SKM-1 (cell line): ENCODE data around the gene BCR.
"Not testable (repeated sequence)": the region's sequence is repeated elsewhere in the genome, so short reads cannot be mapped to it uniquely, and the experiment has no call there.

Experiments used
- DNase-seq: peaks from one replicate; lab custom pipeline; 2025; ENCODE audit not compliant: unreplicated experiment; lab: John Stamatoyannopoulos, UW

Gene BCR

DNA sequence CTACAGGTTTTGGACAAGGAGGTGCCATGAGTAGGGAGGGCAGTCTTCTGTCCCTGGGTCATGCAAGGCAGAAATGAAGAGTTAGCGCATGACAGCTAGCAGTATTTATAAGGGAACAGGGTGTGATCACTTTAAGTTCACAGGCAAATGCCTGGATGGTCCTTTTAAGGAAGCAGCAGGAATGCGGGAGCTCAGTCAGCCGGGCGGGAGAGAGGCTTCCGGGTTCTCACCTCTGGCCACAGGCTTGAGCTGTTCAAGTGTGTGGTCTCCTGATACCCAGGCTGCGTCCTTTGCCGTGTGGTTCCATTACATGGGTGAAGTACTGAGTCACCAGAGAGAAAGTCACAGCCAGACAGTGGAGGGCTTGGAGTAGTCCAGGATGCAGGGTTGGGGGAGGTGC lies 105.4 kb downstream of the BCR start:
- DNase-seq: no peak

DNA sequence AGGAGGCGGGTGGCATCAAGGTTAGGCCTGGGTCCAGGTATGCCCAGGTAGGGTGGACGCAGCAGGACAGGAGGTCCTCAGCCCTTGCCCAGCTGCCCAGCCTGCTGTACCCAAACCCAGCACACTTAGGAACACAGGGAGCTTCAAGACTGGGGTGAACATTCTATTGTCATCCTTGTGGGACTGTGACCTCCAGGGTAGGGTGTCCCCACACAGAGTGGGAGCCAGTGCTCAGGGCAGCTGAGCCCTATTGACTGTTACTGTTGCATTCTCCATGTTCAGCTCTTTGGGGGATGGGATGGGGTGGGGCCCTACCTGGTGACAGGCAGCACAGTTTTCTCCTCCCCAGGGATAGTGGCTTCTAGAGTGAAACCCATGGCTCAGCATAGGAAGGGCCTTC lies 106.0 kb downstream of the BCR start:
- no peak for DNase-seq

DNA sequence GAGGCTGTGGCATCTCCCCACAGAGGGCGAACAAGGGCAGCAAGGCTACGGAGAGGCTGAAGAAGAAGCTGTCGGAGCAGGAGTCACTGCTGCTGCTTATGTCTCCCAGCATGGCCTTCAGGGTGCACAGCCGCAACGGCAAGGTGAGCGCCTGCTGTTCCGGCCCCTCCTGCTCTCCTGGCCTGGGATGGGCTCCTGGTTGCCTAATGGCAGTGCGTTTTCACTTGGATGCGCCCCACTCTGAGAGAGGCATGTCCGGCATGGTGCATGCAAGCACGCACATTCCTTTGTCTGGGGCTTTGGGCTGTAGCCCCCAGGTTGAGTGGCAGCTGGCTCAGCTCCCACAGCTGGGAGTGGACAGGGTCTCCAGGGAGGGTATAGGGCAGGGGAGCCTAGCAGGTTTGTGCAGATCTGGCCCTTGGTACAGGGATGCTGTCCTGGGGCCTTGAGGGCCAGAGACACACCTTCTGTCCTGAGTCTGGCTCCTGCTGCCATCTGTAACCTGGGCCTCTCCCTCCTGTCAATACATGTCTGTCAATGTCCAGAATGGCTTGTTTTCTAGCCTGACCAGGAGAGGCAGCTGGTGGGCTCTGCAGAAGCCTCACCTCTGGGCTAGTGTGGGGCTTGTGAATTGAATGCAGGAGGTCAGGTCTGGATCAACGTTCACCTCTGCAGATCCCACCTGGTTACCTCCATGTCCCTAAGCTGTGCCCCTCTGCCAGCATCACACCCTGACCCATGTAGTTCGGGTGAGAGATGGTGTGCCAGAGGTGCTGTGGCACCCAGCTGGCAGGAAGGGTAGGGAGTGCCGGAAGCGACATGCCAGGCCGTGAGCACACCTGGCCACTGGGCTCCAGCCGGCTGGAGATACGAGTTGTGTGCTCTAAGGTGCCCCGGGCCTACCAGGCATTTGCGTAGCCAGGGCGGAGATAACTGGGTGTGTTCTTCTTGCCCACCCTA lies 107.1 kb downstream of the BCR start:
- no peak for DNase-seq

DNA sequence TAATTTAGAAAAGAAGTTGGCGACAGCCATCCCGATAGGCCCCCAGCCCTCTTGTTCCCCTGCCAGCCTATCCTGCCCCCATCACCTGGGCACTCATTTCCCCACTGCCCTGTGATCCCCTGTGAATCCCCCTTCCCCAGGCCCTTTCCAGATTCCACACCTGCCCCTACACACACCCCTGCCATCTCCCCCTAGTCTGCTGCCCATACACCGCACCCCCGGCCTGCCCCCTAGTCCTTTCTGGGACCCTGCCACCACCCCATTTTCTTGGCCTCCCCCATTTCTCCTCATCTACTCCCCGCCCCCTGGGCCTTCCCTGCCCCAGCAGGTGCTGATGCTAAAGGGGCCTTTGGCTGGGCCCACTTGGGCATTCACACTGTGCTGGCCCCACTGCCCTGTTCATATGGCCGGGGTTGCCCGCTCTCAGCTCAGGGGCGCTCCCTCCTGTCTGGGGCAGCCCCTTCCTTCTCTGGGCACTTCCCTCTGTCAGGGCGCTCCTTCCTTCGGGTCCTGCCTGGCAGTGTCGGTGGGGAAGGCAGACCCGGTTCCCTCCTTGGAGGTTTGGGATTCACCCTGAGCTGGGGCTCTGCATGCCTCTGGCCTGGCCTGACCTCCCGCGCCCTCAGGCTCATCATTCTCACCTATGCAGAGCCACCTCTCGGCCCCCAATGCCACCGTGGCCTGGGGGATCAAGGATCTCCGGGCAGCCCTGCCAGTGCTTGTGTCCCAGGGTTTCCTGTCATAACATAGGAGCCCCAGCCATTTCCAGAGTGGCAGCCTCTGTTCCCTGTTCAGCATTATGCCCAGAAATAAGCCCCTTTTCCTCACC lies 108.2 kb downstream of the BCR start:
- DNase-seq: no peak

DNA sequence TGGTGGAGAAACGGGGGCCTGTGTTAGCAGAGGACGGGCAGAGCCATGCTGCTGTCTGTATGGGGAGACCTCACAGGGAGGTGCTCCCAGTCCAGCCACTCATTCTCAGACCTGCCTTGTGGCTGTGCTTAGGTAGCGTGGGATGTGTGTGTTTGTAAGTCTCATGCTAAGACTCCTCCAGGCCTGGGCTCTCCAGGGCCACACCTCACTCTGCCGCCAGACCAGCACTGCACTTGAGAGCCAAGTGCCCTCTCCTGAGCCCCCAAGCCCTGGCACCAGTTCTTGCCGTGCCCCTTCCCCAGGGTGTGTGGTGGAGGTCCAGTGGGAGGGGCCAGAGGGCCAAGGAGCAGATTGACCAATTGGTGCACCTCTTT lies 108.8 kb downstream of the BCR start:
- no peak for DNase-seq

DNA sequence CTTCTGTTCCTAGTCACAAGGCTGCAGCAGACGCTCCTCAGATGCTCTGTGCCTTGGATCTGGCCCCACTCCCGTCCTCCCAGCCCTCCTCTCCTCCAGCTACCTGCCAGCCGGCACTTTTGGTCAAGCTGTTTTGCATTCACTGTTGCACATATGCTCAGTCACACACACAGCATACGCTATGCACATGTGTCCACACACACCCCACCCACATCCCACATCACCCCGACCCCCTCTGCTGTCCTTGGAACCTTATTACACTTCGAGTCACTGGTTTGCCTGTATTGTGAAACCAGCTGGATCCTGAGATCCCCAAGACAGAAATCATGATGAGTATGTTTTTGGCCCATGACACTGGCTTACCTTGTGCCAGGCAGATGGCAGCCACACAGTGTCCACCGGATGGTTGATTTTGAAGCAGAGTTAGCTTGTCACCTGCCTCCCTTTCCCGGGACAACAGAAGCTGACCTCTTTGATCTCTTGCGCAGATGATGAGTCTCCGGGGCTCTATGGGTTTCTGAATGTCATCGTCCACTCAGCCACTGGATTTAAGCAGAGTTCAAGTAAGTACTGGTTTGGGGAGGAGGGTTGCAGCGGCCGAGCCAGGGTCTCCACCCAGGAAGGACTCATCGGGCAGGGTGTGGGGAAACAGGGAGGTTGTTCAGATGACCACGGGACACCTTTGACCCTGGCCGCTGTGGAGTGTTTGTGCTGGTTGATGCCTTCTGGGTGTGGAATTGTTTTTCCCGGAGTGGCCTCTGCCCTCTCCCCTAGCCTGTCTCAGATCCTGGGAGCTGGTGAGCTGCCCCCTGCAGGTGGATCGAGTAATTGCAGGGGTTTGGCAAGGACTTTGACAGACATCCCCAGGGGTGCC lies 109.8 kb downstream of the BCR start:
- DNase-seq: no peak

DNA sequence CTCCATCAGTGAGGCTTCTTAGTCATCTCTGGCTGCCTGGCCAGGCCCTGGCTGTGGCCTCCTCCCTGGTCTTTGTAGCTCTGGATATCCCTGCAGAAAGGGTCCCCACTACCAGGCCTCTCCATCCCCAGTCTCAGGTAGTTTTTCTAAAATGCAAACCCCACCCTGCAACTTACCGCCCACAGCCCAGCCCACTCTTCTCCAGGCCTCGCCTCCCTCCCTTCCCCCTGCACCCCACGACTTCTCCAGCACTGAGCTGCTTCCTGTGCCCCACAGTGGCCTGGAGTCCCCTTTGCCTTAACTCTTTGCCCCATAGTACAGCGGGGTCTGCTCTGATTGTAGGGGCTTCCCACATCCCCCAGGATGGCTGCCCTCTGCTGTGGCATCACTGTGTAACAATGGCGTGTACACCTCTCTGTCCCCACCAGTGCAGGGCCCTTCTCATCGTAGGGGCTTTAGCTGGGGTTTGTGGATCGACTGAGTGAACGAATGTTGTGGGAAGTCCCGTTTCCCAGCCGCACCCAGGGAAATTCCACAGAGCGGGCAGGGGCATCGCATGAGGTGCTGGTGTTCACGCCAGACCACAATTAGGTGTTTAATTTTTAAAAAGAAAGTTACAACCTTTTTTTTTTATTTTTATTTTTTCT lies 111.6 kb downstream of the BCR start:
- DNase-seq: no peak

DNA sequence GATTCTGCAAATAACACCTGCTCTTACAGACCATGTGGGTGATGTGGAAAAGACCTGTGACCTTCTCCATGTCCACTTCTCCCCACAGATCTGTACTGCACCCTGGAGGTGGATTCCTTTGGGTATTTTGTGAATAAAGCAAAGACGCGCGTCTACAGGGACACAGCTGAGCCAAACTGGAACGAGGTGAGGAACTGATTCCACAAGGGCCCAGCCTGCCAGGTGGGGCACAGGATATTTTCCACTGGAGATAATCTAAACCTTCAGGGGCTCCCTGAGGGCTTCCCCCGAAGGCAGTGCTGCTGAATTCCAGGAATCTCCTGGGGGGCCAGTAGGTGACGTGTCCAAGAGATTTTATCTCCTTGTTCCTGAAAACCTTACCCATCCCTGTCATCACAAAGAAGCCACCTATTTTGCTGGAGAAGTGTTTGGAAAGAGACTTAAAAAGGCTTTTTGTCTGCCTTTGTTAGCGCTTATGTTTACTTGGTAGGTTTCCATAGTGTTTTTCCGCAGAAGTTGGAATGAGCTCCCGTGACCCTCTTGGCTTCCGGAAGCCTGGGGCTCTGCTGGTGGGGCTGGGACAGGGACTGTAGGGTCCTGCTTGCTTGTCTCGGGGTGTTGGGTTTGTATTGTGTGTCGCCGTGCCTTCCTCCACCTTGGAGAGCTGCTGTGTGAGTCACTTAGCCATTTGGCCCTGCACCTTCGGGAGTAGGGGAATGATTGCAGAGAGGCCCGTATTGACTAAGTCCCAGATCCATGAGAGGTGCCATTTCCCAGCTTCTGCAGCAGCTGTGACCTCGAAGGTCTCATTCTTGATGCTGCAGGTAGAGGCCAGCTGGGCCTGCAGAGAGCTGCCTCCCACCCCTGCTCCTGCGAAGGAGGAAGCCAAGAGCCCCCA lies 112.4 kb downstream of the BCR start:
- no peak for DNase-seq

DNA sequence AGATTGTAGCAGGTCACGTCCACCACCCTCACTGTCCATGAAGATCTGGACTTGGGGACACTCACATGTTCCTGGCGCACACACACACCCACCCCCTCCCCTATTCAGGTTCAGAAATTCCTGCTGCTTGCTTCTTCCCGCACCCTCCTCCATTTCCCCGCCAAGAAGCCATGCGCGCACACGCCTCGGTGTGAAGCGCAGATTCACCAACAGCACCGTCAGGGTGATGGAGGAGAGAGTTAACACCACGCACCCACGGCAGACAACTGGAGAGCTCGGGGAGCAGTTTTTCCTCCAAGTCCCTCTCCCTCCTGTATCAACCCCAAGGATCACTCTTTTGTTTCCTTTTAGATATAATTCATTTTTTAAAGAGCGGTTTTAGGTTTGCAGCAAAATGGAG lies 113.4 kb downstream of the BCR start:
- no peak for DNase-seq

DNA sequence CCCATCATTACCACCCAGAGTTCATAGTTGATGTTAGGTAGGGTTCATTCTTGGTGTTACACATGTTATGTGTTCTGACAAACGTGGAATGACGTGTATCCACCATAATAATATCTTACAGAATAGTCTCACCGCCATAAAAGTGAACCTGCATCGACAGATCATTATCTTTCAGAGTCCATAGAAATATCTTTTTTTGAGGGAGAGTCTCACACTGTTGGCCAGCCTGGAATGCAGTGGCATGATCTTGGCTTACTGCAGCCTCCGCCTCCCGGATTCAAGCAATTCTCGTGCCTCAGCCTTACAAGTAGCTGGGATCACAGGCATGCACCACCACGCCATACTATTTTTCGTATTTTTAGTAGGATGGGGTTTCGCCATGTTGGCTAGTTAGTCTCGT lies 113.9 kb downstream of the BCR start:
- no peak for DNase-seq

DNA sequence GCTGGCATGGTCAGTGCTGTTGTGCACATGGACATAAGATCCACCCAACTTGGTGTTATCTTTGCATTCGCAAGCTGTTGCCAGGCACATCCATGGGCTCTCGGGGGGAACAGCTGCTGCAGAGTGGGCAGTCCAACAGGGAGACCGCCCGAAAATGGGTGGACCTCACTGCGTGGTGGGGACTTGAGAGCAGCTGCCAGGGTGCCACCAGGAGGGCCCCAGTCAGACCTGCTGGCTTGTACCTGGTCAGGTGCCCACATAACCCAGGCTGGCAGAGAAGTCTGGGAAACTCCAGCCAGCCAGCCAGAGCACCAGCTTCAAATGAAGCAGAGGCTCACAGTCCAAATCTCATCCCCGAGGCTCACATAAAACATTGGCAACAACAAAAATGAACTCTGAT lies 120.2 kb downstream of the BCR start:
- DNase-seq: no peak

DNA sequence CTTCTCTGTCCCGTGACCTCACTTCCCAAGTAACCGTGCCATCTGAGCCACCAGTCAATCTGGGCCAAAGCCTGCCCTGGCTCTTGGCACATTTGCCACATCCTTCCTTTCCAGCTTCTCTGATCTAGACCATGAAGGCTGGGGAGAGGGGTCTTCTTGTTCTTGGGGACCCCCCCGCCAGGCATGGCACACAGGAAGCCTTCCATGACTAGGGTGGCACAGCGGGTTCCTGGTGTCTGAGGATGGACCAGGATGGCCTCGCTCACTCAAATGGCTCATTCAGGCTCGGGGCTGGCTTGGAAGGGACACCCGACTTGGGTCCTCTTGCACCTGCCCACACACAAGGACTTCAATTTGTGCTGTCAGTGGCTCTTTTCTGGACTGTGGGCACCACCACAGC lies 121.3 kb downstream of the BCR start:
- DNase-seq: no peak

DNA sequence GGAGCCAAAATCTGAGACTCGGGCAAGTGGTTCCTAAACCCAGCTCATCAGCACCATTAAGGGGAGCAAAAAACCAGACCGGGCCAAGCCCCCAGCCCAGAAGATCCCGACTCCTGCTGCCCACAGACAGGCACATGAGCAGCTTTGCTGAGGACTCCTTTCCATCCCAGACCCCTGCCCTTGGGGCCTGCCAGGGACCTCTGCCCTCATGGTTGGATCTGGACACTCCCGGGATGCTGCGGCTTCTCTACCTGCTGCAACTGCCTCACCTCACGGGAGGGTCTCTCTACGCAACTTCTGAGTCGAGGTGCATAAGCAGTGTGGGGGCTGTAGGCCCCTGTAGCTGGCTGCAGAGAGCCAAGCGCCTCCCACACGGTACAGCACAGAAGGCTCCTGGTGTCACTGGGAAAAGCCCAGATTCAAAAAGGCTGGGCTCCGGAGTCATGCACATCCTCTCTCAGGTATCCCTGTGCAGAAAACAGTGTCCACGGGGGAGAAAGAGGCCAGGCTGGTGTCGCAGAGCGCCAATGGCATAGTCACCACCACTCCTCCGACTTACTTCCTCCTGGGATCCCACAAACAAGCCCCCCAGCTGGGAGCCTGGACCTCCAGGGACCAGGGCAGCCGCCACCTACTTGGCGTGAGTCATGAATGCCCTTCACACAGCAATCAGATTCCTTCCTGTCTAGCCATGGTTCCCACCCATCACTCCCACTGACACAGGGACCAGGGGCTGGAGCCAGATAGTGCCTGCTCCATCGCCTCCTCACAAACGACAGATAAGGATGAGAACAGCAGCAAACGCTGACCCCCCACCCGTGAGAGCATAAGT lies 122.1 kb downstream of the BCR start:
- no peak for DNase-seq

DNA sequence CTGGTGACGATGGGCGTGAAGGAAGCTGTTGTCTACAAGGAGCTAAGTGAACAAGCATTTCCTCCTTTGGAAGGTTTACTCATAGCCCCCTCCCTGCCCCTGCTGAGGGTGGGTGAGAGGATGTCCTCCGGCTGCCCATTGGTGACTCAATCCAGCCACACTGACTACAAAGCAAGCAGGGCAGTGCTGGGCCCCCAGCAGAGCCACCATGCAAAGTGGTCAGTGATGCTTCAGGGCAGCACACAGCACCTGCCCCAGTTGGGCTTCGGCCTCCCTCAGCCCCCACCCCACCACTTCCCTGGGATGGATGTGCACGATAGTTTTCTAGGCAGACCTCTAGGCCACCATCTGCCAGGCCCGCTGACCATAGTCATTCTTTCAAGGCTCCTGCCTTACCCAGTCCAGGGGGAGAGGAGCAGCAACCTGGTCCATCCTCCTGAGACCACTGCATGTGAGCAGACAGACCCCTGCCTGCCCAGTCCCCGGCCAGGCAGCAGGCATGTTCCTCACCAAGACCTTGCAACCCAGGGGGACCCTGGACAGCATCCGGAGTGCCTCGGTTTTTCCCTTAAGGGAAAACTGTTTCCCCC lies 125.1 kb downstream of the BCR start:
- no peak for DNase-seq

DNA sequence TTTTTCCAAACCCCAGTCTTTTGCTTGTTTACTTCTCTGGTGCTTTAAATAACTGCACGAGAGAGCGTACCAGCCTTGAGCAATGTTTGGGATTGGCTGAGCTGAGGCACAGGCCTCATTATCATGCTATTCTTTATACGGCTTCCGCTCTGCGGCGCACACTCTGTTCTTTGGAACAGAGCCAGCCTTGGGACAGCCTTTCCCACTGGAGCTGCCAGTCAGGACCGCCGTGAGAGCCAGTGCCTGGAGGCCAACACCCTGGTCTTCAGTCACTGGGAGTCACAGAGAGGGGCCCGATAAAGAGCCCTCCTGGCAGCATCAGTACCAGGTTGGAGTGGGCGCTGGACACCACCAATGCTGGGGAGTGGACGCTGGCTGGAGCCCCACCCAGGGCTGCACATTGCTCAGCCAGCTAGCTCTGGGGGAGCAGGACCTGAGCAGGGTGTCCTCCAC lies 125.6 kb downstream of the BCR start:
- DNase-seq: no peak

DNA sequence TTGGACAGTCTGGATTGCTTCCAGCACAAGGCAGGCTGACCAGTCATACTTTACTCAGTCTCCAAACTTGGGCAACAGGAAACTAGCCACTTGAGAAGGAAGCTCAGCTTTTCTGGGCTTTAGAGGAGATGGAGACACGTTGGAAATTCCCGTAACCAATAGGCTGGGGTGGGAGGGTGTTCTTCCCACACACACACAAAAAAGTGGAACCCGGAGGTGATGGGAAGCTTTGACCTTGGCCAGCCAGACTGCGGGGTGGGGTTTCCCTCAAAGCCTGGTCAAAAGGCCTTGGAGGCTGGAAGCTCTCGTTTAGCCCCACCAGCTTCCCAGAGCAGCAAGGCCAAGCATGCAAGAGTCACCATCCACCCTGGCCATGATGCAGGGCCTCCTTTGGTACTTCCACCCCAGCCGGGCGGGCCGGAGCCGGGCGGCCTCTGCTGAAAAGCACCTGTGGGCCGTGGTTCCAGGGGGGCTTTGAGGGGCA lies 126.2 kb downstream of the BCR start:
- no peak for DNase-seq

DNA sequence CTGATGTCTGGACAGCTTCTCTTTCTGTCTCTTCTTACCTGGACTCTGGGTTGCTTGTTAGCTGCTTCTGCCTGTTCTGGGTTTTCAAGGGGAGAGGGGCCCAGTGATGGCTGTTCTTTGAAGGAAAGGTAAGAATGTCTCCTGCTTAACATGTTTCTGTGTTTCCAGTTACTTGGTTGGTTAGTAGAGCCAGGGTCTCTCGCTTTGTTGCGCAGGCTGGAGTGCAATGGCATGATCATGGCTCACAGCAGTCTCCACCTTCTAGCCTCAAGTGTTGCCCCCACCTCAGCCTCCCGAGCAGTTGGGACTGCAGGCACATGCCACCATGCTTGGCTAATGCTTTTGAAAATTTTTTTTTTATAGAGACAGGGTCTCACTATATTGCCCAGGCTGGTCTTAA lies 126.6 kb downstream of the BCR start:
- DNase-seq: no peak

DNA sequence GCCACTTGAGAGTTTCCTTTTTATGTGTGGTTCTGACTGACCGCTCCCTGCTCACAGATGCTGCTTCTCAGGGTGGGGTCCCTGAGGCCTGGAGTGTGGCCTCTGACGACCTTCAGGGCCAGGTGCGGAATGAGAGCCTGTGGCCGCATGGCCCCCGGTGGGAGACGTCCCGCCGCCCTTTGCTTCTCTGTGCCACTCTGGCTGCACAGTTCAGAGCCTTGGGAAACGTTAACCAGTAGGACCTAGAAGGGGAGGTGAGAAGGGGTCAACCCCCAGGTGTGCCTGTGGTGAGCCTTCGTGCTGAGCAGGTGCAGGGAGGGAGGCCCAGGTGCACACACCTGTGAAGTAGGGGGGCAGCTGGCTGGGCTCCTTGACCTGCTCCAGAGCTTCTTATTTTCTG lies 127.2 kb downstream of the BCR start:
- not testable (repeated sequence) for DNase-seq
